Stimulated activated CD8-positive, alpha-beta memory T cell treated with anti-CD3 and anti-CD28 coated beads, Interleukin-2, amount 100 ng/mL, for 48 hours (primary cell): ENCODE data around the gene TAAR6.
"Not testable (repeated sequence)": the region's sequence is repeated elsewhere in the genome, so short reads cannot be mapped to it uniquely, and the experiment has no call there.

Experiments
- DNase-seq, 2 donors: peaks; one replicate each; pipeline ENCODE4 v3.0.0-alpha.2; 2020; ENCODE audit warnings: low read depth in 2 of 2

TAAR6 gene

DNA sequence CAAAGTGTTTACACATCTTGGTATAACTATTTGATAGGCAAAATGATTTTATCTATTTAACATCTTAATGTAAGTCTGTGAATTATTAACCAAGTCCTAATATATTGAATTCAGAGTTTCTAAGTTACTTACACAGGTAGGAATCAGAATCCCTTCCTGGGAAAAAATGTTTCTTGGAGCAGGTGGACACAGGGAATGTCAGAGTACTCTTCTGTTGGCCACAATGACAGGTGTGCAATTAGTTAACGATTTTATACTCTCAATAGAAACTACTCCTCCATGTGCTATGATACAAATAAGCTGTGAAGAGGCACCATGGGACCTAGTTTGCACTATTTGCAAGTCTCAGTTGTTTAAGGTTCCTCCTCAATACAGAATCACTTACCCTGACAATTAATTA, 20.2 kb downstream of the TAAR6 start:
- no peak for DNase-seq

DNA sequence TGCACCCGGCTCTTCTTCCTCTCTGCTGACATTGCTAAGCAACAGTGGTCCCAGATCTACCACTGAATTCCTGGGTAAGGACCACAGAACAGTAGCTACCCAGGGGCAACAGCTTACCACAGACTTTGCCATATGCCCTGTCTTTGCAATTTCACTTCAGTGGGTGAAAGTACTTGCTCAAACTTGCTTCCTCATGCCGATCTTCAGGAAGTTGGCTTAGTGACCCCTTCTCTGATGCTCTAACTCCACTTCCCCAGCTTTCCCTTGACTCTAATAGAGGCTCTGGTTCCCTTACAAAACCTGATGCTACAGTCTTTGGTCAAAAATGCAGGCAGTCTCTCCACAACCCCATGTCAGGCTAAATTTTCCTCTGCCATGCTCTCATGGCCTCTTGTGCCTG, 22.7 kb downstream of the TAAR6 start:
- DNase-seq: no peak

DNA sequence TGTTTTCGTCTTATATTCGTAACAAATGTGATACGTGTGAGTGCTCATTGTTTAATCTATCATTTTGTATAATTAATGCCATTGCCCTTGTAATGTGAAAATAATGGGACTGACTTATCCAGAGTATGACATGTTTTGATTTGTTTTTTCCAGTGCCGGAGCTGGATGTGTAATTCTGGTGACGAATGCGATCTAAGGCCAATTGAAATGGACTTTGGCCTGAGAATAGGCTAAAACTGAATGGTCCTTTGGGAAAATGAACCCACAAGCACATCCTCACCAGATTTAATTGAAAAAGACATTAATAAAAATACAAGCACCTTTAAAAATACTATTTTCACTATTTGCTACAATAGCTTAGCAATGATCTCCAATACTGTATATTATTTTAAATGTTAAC, 26.1 kb downstream of the TAAR6 start:
- DNase-seq: no peak

DNA sequence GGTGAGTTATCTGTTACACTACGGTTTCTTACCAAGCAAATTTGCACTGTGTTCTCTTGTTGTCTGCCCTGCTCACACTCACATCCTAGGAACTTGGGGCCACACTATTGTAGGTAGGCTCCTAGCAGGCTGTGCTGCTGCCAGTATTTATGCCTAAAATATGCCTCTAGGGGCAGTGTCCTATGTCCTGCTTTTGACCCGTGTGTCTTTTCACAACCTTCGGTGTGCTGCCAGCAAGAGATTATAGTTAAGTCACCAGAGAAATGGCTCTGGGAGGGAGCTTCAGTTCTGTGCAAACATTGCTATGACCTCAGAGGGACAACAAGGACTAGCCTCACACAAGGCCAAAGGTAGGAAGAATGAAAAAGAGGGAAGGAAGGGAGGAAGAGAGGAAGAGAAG, 28.4 kb downstream of the TAAR6 start:
- no peak for DNase-seq

DNA sequence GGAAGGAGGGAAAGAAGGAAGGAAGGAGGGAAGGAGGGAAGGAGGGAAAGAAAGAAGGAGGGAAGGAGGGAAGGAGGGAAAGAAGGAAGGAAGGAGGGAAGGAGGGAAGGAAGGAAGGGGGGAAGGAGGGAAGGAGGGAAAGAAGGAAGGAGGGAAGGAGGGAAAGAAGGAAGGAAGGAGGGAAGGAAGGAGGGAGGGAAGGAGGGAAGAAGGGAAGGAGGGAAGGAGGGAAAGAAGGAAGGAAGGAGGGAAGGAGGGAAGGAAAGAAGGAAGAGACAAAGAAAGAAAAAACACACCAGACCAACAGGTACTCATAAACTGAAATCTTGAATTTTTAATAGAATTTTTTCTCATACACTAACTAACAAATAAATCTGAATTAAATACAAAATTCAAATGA, 30.8 kb downstream of the TAAR6 start:
- not testable (repeated sequence) for DNase-seq

DNA sequence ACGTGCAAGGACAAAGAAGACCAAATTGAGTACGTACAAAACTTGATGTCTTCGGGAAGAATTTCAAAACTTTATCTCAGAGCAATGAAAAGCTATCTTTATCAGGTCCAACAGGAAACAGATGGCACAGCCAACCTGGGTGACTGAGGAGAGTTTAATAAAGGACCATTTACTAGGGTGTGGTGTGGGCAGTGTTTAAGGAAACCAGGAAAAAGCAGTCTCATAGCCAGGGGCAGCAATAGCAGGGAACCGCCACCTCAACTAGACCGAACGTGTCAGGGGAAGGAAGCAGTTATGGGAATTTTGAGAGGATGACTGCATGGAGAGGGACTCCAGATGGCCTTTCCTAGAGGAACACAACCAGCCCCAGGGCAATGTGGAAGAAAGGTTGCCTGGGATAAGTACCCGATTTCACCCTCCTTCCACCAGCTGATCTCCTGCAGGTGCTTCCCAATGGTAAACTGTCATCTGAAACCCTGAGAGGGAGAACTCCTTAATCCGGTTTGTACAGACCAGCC, 34.6 kb downstream of the TAAR6 start:
- DNase-seq: no peak

DNA sequence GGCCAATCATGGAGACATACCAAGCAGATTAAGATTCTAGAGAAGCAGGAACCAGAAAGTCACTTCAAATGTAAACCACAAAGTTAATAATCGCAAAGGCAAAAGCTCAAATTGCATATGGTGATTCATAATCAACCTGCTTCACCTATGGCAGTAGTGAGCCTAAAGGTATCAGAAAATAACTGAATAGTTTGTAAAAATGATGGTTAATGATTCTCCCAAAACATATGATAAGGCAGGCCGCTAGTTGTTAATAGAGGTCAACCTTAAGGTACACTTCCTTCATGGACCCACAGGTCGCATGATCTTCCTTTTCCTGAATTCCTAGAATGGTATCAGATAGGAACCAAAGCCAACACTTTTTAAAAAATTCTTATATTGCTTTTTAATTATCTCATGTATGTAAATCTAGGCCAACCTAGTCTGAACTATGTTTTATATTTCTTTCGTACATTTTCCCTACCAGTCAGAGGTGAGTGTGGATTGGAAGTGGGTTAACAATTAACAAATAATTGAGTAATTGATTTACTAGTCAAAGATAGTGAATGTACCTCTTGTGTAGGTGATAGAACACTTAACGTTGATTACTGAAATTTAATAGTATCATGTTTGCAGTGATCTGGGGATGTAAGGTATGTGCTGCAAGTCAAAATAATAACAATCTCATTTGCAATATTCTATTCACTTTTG, 37.6 kb downstream of the TAAR6 start:
- no peak for DNase-seq

DNA sequence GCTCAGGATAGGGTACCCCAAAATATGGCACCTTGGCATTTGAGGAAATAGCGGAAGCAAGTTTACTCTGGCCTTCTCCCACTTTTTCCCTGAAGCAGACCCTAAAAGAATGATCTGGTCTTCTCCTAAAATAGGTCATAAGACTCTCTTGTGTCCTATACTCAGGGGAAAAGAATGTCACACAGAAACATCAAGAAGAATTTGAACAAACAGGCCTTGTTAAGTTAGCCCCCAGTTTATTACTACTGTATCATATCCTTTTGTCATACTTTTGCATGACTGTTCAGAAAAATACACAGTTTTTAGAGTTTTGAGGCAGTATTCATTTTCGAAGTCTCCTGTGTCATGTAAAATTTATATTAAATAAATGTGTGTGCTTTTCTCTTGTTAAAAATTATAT, 41.5 kb downstream of the TAAR6 start:
- no peak for DNase-seq

DNA sequence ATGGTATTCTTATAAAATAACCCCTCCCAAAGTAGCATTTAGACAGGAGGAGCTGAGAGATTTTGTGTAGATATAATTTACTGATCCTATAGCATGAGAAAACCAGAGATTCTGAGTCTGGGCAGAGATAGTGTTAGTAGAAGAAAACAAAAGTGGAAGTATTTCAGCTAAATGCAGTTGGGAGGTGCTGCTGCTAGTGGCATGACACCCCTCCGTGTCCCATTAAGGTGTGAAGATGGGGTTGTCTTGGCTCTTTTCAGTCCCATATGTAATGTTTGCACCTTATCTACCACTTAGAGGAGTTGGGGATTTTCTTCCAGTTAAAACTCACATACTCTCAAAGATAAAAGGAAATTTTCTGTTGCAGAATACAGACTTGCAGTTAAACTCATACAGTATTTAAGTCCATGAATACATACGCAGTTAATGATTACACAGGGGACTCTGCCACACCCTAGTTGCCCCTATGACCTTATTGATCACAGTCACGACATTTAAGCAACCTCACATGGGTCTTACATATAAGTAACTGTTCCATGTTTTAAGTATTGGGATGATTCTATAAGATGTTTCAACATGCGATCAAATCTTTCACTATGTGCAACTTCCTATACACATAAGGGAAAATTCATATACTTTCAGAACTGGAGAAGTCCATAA, 42.5 kb downstream of the TAAR6 start:
- DNase-seq: no peak

DNA sequence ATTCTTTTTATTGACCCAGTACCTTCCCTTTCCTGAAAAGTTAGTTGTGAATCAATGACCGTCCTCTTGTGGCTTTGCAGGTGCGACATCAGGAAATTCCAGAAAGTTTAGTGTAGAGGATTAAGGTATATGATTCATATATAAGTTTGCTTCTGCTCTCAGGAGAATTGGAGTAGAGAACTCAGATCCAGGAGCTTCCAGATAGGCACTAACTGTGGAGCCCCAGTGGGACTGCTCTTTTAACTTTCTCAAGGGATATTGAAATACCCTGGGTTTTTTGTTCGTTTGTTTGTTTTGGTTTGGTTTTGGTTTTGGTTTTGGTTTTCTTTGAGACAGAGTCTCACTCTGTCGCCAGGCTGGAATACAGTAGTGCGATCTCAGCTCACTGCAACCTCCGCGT, 44.4 kb downstream of the TAAR6 start:
- DNase-seq: no peak

DNA sequence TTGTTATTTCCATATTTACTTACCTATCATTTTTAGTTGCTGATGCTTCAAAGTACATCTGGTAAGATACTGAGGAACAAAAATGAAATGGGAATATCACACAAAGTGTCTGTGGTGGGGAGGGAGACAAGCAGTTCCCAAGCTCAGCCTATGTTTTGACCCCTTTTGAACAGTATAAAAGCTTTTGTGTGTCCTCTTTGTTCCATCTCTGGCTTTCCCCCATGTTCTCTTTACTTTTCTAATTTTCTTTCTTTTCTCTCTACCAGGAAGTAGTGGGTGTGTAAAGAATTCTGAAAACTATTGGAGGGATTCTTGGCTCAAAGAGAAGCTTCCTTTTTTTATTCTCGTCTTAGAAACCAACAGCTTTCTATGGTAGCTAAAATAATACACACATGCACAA, 46.6 kb downstream of the TAAR6 start:
- DNase-seq: no peak
